ENCODE data around the gene ESD.

The ESD gene

DNA sequence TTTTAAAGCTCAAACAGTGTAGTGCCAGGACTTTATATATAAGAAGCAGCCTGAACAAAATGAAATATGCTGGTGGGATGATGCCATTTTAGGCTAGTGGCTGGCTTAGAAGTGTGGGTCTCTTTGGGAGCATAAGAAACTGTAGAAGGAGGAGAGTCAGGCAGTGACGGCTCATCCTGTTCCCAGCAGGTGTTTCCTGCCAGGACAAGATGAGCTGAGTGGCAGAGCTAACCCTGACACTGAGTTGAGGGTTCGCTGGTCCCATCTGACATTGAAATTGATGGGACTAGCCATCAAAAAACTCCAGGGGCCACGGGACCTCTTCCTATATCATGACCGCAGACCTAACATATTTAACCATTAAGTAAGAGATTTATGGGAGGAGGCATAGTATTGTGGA lies 51.3 kb downstream of the ESD start:
- no peak for DNase-seq (ENCODE audit: low spot score)

DNA sequence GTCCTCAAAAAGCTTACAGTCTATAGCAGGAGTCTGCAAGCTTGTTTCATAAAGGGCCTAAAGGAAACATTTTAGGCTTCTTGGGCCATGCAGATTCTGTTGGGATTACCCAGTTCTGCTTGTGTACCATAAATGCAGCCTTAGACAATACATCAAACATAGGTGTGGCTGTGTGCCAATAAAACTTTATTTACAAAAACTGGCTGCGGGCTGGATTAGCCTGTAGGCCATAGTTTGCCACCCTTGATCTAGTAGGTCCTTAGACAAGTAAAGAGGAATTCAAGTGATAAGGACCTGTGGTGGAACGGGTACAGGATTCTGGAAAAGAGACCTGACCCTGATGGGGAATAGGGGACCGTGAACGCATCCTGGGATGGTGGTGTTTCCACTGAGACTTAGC lies 51.9 kb downstream of the ESD start:
- DNase-seq (ENCODE audit: low spot score) = no peak

DNA sequence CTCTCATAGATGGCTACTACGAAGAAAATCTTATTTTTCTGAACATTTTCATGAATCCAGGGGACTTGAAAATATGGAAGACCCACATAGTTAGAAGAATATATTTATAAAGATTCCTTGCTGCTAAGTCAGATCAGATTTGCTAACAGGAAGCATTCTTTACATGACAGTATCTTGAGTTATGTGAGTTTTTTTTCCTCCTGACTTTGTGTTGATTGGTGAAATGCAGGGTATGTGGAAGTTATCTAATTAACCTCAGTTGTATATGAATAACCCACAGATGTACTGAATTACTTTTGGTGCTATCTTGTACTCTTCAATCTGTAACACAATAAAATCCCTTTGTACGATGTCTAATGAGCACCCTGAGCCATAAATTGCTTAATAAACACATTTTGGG lies 53.8 kb downstream of the ESD start:
- no peak for DNase-seq (ENCODE audit: low spot score)

DNA sequence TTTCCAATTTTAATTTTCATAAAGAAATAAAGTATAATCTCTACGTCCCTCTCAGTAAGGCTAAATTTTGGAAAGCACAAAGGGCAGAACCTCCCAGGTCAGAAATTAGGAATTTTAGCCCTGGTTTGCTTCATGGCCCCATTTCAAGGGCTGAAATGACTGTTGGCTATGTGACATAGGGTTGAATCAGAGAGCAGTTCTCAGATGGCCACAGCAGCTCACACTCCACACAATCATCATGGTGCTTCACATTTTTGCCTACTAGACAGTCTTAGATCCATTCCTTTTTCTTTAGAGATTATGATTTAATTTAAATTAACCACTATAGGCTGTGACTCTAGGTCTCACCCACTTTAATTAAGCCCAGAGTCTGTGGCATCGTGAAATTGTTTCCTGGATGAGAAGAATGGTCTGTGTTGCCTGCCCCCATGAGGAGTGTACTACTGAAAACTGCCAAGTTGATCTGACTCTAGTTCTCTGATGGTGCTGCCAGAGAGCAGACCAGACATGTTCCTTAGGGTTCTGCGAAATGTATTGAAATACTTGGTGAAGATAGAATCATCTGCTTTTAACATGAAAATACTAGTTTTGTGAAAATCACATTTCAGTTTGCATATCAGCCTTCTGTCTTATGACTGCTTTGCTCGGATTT lies 57.4 kb downstream of the ESD start:
- DNase-seq (ENCODE audit: low spot score) = no peak

DNA sequence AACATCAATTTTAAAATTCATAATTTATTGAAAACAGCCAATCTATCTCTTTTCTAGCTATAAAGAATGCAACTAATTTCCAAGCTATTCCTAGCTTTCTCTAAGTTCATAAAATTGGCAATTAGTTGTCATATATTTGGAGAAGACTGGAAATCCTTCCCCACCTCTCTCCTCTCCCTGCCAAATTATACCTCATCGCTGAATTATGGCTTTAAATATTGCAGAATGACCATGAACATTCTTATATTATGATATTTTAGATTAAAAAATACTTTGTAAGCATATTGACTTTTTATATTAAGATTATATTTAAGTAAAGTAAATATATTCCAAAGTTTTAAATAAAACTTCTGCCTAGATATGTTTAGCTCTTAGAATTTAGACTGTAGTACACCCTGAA lies 58.2 kb downstream of the ESD start:
- DNase-seq (ENCODE audit: low spot score) = no peak

DNA sequence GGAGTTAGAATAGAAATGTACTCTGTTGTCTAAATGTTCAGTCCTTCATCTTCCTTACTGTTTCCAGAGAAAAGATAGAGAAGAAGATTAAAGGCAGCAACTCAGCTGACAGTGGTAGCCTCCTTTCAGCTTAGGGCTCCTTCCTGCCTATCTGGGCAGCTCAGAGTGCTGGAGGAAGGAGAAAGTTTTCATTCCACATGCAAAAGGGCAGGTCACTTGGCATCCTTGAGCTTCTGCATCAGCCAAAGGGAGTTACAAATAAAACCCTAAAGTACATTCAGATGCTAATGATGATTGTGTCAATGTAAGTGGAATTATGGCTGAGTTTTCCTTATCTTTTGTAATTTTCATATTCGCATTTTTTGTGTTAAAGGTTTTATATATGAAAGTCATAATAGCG lies 58.9 kb downstream of the ESD start:
- DNase-seq (ENCODE audit: low spot score) = no peak

DNA sequence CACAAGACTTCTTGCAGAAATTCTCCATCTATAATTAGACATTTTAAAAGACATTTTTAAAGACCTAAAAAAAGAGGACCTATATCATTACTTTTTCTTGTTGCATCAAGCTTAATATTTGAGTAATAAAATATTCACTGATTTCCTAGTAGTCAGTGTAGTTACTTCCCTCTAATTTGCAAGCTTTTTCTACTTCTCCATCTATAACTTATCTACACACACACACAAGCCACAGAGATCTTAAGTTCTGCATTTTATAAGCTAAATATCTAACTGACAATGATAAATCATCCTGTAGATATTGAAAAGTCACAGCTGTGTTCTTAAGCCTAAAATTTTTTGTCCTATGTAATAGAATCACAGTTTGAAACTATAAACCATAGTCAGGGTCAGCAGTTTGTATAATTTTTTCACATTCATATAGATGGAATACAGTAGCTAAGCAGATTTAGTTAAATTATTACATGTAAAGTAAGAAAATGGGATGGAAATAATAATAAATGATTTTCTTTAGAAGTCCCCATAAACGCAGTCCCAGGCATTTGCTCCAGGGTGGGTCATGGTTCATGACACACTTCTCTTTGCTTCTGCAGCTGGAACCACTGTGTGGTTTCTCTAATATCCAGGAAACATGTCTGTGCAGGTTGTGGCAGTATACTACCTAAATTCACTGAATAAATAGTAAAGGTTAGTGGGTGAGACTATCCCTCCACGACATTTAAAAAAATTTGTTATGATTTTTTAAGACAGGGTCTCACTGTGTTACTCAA lies 60.2 kb downstream of the ESD start:
- DNase-seq (ENCODE audit: low spot score) = no peak

DNA sequence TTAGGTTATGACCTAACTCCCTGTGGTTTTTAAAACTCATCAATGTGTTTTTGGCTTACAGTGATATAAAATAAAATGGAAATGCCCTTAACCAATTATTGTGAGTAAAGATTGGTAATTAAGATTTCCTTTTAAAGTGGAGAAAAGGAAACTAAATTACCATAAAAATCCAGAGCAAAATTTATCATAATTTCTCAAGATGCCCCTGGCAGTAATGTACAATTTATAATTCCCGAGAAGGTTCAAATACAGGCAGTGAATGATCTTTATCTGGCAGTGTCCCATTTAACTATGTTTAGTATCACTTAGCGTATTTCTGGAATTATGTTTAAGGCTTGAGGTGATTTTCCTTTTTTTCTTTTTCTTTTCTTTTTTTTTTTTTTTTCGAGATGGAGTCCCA lies 61.5 kb downstream of the ESD start:
- DNase-seq (ENCODE audit: low spot score) = no peak

DNA sequence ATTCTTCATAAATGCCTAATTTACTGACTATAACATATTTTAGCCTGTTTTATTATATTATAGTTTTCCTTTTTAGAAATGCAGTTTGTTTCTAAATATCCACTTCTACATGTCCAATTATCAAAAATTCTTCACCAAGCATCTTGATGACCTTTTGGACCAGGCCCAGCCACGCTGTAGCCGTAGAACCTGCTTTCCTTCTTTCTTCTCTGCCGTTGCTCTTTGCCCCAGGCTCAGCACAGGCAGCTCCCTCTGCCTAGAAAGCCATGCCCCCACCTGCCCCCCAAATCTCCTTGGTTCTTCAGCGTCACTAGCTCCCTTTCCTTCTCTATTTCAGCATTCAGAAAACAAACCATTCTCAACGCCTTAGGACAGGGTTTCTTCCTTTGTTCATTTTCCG lies 65.4 kb downstream of the ESD start:
- DNase-seq (ENCODE audit: low spot score) = no peak

DNA sequence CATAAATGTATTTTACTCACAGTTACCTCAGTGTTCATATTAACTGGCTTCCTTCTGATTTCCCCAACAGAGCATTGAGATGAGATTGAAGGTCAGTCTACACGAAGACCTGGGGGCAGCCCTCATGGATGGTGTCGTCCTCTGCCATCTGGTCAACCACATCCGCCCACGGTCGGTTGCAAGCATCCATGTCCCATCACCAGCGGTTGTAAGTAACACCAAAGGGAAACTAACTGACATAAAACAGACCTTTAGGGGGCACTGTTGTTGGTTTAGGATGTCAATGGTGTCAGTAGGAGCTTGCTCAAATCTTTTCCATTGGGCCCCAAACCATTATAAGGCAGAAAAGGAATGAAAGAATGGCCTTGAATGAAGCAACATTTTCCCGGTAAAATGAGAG lies 68.2 kb downstream of the ESD start:
- no peak for DNase-seq (ENCODE audit: low spot score)

DNA sequence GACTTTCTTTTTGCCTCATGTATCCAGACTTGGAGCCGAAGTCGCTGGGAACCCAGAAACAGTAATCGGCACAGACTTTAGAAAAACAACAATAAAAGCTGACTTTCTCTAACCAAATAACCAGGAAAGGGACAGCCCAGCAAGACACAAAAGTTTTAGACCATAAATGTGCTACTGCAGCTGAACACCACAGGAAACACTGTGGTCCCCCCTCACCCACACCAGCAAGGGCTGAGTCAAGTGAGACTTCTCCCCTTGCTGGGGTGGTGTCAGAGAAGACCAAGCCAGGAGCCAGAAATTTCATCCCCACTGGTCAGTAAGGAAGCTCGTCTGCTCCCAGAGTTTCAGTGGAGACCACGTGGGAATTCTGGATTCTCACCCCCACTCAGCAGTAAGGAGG lies 70.6 kb downstream of the ESD start:
- DNase-seq (ENCODE audit: low spot score) = no peak

Data from globus pallidus (tissue), 1 donor.